CD4-positive, CD25-positive, alpha-beta regulatory T cell (primary cell): ENCODE results near the gene MED12. TPM values are rescaled to one million over a fixed set of nuclear protein-coding genes. Genes with fewer than 3 reads are reported as not detected.

ENCODE experiments used
- ATAC-seq, 2 donors: fragments of 150-1000 bp; cut with Tn5 transposase; one replicate each; pipeline ENCODE4 v1.10.0; 2021; ENCODE audit warnings: low read depth in 2 of 2, moderate number of reproducible peaks in 2 of 2, moderate library complexity in 1 of 2
- DNase-seq, 3 donors: peaks; one replicate each; pipeline versions ENCODE4 v3.0.0 to v3.0.0-alpha.2; 2012 to 2022; ENCODE audit warnings: mixed read lengths in 1 of 3
- H3K27ac ChIP-seq: one replicate; pipeline ENCODE4 v1.7.0; 2013; ENCODE audit warnings: mild to moderate bottlenecking, low read length; ENCODE audit not compliant: insufficient read depth, poor library complexity, severe bottlenecking
- H3K27me3 ChIP-seq: one replicate; pipeline ENCODE4 v1.7.0; 2013; ENCODE audit warnings: low read length; ENCODE audit not compliant: control insufficient read depth, insufficient read depth
- H3K36me3 ChIP-seq: one replicate; pipeline ENCODE4 v1.7.0; 2013; ENCODE audit warnings: mild to moderate bottlenecking, low read length, moderate library complexity; ENCODE audit not compliant: control insufficient read depth, insufficient read depth
- H3K4me1 ChIP-seq: 2 replicates; pipeline ENCODE4 v1.7.0; 2013; ENCODE audit warnings: mild to moderate bottlenecking, low read length; ENCODE audit not compliant: insufficient read depth, control insufficient read depth, poor library complexity, severe bottlenecking
- H3K4me3 ChIP-seq: one replicate; pipeline ENCODE4 v1.7.0; 2013; ENCODE audit warnings: low read depth, mild to moderate bottlenecking, low read length, moderate library complexity
- H3K9me3 ChIP-seq, 2 experiments: 1 replicate in 1 of 2; 2 replicates in 1 of 2; pipeline ENCODE4 v1.7.0; 2013; ENCODE audit warnings: low read length in 2 of 2, mild to moderate bottlenecking in 1 of 2, moderate library complexity in 1 of 2; ENCODE audit not compliant: control insufficient read depth in 2 of 2
- H3K27ac Mint-ChIP-seq, 3 donors: one replicate each; pipeline ENCODE4 v1.8.0; 2020 to 2022; ENCODE audit warnings: mild to moderate bottlenecking in 3 of 3, mixed read lengths in 3 of 3, moderate library complexity in 2 of 3
- H3K27me3 Mint-ChIP-seq: one replicate; pipeline ENCODE4 v1.8.0; 2022; ENCODE audit warnings: mild to moderate bottlenecking, mixed read lengths
- H3K36me3 Mint-ChIP-seq: one replicate; pipeline ENCODE4 v1.8.0; 2020; ENCODE audit warnings: mixed read lengths
- H3K4me1 Mint-ChIP-seq, 4 donors: one replicate each; pipeline ENCODE4 v1.8.0; 2020 to 2022; ENCODE audit warnings: mixed read lengths in 4 of 4, mild to moderate bottlenecking in 1 of 4
- H3K4me3 Mint-ChIP-seq, 4 donors: one replicate each; pipeline ENCODE4 v1.8.0; 2020 to 2022; ENCODE audit warnings: mild to moderate bottlenecking in 4 of 4, mixed read lengths in 4 of 4, moderate library complexity in 3 of 4
- H3K9me3 Mint-ChIP-seq, 7 donors: one replicate each; pipeline ENCODE4 v1.8.0; 2020 to 2022; ENCODE audit warnings: mixed read lengths in 7 of 7, mild to moderate bottlenecking in 3 of 7, moderate library complexity in 2 of 7
- polyA plus RNA-seq, 4 donors: library from polyadenylated mRNA; unstranded; fragments of 300-500 nt; fragmentation: Illumina TruSeq; gene quantifications; one replicate each; pipeline ENCODE4 v1.2.3, GENCODE V29; 2021
- total RNA-seq: library from RNA; stranded (reverse); gene quantifications from one replicate; pipeline ENCODE4 v1.2.3, GENCODE V29; 2022

Gene MED12
- total and polyA plus RNA-seq, 5 donors from 2014 or later: 6.3 to 83.8 (median 9.1) TPM

DNA sequence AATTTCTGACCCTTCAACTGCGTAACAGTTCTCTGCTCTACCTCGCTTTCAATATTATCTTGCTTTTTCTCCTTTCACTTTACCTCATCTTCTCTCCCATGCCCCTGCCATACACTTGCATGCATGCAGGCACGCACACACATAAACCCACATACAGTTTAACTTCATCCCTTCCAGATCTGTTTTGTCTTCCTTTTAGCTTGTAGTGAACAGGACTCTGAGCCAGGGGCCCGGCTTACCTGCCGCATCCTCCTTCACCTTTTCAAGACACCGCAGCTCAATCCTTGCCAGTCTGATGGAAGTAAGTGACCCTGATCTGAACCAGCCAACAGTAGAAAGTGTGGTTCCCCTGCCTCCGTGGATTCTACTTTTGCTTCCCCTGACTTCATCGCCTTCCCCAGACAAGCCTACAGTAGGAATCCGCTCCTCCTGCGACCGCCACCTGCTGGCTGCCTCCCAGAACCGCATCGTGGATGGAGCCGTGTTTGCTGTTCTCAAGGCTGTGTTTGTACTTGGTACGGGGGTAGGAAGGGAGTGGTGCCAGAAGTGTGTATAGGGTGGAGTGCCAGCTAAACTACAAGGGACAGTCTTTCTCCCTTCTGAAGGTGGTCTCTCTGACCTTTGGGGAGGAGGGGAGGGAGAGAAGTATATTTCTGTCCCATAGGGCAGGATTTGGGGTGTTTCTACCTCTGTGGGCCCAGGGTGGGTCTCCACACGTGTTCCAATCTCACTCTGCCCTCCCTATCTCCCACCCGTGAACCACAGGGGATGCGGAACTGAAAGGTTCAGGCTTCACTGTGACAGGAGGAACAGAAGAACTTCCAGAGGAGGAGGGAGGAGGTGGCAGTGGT, 10.7 kb downstream of the MED12 start:
- Histone ChIP-seq H3K27me3 (no peaks in the 10 kb centered on the region), H3K36me3 (peaks cover 71% of the 10 kb centered on the region), H3K4me1 (peaks cover 9% of the 10 kb centered on the region), H3K9me3 (no peaks in the 10 kb centered on the region), H3K4me3 (no peak overlapping the region), H3K27ac (peak overlapping the region; percentile 47)
- Mint-ChIP-seq H3K4me1 (peaks cover 6 to 24% (median 10%) of the 10 kb centered on the region in 4 donors), H3K27me3 (no peaks in the 10 kb centered on the region), H3K36me3 (peaks cover 33% of the 10 kb centered on the region), H3K4me3 (peak overlapping the region in 1 of 4 donors; percentile 3), H3K9me3 (no peaks in the 10 kb centered on the region), H3K27ac (peak overlapping the region; percentile 72 to 95 (median 92))
- DNase-seq: peak; percentile 62 to 83 (median 76)
- peak; percentile 74 to 82 for ATAC-seq

DNA sequence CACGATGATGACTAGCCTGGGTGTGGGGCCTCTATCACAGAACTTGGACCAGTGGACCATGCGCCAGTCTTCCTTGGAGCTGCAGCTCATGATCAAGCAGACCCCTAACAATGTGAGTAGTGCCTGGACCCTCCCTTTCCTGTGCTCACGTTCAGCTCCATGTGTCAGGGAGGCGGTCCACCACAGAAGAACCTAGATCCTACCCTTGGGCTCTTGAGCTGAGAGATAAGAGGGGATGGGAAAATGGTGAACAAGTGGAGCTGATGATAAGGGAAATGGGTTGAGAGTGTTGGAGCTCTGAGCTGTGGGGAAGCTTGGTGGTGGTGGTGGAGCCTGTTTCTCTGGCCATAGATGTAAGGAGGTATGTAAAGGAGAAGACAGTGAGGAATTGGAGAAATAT, 13.1 kb downstream of the MED12 start:
- H3K27me3 ChIP-seq: no peaks in the 10 kb centered on the region
- no peak overlapping the region for H3K27ac ChIP-seq
- no peak overlapping the region for H3K4me3 Mint-ChIP-seq
- H3K4me1 ChIP-seq: peaks cover 9% of the 10 kb centered on the region
- ATAC-seq (no peak), DNase-seq (no peak)
- peaks cover 0 to 2% (median 0%) of the 10 kb centered on the region in 7 donors for H3K9me3 Mint-ChIP-seq
- H3K27ac Mint-ChIP-seq: no peak overlapping the region
- peaks cover 71% of the 10 kb centered on the region for H3K36me3 ChIP-seq
- H3K27me3 Mint-ChIP-seq: no peaks in the 10 kb centered on the region
- H3K9me3 ChIP-seq: no peaks in the 10 kb centered on the region
- no peak overlapping the region for H3K4me3 ChIP-seq
- peaks cover 34% of the 10 kb centered on the region for H3K36me3 Mint-ChIP-seq
- peaks cover 6 to 21% (median 10%) of the 10 kb centered on the region in 4 donors for H3K4me1 Mint-ChIP-seq

DNA sequence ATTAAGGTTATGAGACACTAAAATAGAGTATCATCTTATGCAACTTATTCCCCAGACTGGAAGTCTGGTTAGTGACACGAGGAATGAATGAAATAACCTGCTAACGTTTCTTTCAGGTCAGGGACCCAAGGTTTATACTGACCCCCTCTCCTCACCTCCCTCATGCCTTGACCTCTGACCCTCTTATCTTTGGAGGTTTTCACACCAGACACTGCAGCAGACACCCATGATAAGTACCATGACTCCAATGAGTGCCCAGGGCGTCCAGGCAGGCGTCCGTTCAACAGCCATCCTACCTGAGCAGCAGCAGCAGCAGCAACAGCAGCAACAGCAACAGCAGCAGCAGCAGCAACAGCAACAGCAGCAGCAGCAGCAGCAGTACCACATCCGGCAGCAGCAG, 22.0 kb downstream of the MED12 start:
- H3K36me3 Mint-ChIP-seq: peaks cover 21% of the 10 kb centered on the region
- peaks cover 3% of the 10 kb centered on the region for H3K4me1 ChIP-seq
- H3K27me3 ChIP-seq: no peaks in the 10 kb centered on the region
- peak overlapping the region in 1 of 3 donors; percentile 56 for H3K27ac Mint-ChIP-seq
- no peaks in the 10 kb centered on the region for H3K27me3 Mint-ChIP-seq
- ATAC-seq (no peak), DNase-seq (no peak)
- H3K4me1 Mint-ChIP-seq: peaks cover 0 to 12% (median 4%) of the 10 kb centered on the region in 4 donors
- peaks cover 40% of the 10 kb centered on the region for H3K36me3 ChIP-seq
- H3K4me3 ChIP-seq: no peak overlapping the region
- peaks cover 0 to 2% (median 0%) of the 10 kb centered on the region in 7 donors for H3K9me3 Mint-ChIP-seq
- H3K9me3 ChIP-seq: no peaks in the 10 kb centered on the region
- H3K27ac ChIP-seq: no peak overlapping the region
- no peak overlapping the region for H3K4me3 Mint-ChIP-seq

DNA sequence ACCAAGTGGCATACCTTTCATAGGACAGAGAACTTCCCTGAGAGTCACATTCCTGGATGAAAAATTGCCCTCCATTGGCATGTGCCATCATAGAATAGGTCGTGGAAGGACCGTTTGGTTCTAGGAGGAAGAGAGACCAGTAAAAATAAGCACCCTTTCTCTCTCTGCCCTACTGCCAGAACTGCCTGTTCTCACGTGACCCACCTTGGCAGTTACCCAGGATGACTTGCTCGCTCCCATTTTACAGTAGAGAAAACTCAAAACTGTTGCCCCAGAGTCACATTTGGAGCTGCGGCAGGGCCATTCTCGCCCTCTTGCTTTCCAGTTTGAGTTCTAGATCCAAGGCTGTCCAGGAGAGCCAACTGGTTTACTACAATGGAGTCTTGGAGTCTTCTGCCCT, 25.1 kb downstream of the MED12 start:
- Histone ChIP-seq H3K4me1 (peaks cover 3% of the 10 kb centered on the region), H3K4me3 (no peak overlapping the region), H3K36me3 (peaks cover 18% of the 10 kb centered on the region), H3K9me3 (no peaks in the 10 kb centered on the region), H3K27ac (no peak overlapping the region), H3K27me3 (no peaks in the 10 kb centered on the region)
- H3K36me3 Mint-ChIP-seq: peaks cover 12% of the 10 kb centered on the region
- no peaks in the 10 kb centered on the region for H3K9me3 Mint-ChIP-seq
- H3K27me3 Mint-ChIP-seq: no peaks in the 10 kb centered on the region
- no peak overlapping the region for H3K4me3 Mint-ChIP-seq
- H3K27ac Mint-ChIP-seq: peak overlapping the region in 1 of 3 donors; percentile 46
- no peak for DNase-seq
- peaks cover 0 to 20% (median 9%) of the 10 kb centered on the region in 4 donors for H3K4me1 Mint-ChIP-seq
- no peak for ATAC-seq

DNA sequence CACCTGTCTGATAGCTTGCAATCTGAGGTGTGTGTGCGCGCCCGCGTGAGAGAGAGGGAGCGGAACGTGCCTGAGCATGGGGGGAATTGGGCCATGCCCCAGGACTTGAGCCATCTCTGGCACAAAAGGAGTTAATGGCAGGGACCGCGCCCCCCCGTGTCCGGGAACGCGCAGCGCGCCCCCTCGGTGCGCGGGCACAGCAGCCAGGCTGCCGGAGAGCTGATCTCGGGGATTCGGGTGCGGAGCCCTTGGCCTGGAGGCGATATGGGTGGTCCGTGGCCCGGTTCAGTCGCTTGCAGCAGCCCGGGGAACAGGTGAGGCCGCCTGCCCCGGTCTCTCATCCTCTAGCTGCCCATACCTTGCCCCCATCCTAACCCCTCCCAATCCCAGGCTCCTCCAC, 26.3 kb downstream of the MED12 start, which contains the start of gene NLGN3:
Gene NLGN3, plus strand, starts transcription at position 191 of the 400 bp plus-strand sequence. CDS start 2,909 bp downstream, outside the sequence.
- no peak within 1 kb of the TSS for H3K4me3 ChIP-seq

DNA sequence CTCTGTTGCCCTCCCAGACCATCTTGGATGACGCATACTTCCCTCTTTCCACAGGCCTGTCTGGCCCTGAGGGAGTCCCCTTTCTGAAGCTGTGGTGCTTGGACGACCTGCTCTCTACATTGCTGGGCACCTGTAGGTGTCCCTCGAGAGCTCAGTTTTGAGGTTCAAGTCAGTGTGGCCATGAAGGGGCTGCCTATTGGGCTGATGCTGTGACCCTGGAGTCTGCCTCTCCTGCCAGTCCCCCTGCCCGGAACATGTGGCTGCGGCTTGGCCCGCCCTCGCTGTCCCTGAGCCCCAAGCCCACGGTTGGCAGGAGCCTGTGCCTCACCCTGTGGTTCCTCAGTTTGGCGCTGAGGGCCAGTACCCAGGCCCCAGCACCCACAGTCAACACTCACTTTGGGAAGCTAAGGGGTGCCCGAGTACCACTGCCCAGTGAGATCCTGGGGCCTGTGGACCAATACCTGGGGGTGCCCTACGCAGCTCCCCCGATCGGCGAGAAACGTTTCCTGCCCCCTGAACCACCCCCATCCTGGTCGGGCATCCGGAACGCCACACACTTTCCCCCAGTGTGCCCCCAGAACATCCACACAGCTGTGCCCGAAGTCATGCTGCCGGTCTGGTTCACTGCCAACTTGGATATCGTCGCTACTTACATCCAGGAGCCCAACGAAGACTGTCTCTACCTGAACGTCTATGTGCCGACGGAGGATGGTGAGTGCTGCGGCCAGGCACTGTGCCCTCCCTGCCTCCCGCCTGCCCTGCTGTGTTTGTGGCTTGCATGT, 29.3 kb downstream of the MED12 start:
- Histone ChIP-seq H3K27me3 (no peaks in the 10 kb centered on the region), H3K9me3 (no peaks in the 10 kb centered on the region), H3K4me1 (peaks cover 3% of the 10 kb centered on the region), H3K27ac (no peak overlapping the region), H3K36me3 (no peaks in the 10 kb centered on the region), H3K4me3 (no peak overlapping the region)
- H3K27ac Mint-ChIP-seq: no peak overlapping the region
- DNase-seq: no peak
- no peaks in the 10 kb centered on the region for H3K27me3 Mint-ChIP-seq
- no peaks in the 10 kb centered on the region for H3K9me3 Mint-ChIP-seq
- no peak overlapping the region for H3K4me3 Mint-ChIP-seq
- H3K4me1 Mint-ChIP-seq: peaks cover 0 to 17% (median 7%) of the 10 kb centered on the region in 4 donors
- H3K36me3 Mint-ChIP-seq: no peaks in the 10 kb centered on the region
- no peak for ATAC-seq

More for the DNA sequence above, 26.3 kb downstream of the MED12 start, which contains the start of gene NLGN3:
- no peaks in the 10 kb centered on the region for H3K27me3 ChIP-seq
- peak within 1 kb of the TSS in 2 of 4 donors; percentile 27 to 70 for H3K4me3 Mint-ChIP-seq
- DNase-seq: no peak
- H3K36me3 ChIP-seq: peaks cover 8% of the 10 kb centered on the region
- H3K27me3 Mint-ChIP-seq: no peaks in the 10 kb centered on the region
- H3K4me1 ChIP-seq: peaks cover 3% of the 10 kb centered on the region
- no peaks in the 10 kb centered on the region for H3K9me3 ChIP-seq
- H3K9me3 Mint-ChIP-seq: no peaks in the 10 kb centered on the region
- H3K4me1 Mint-ChIP-seq: peaks cover 0 to 17% (median 7%) of the 10 kb centered on the region in 4 donors
- no peak within 1 kb of the TSS for H3K27ac Mint-ChIP-seq
- ATAC-seq: no peak
- no peak within 1 kb of the TSS for H3K27ac ChIP-seq
- peaks cover 7% of the 10 kb centered on the region for H3K36me3 Mint-ChIP-seq

DNA sequence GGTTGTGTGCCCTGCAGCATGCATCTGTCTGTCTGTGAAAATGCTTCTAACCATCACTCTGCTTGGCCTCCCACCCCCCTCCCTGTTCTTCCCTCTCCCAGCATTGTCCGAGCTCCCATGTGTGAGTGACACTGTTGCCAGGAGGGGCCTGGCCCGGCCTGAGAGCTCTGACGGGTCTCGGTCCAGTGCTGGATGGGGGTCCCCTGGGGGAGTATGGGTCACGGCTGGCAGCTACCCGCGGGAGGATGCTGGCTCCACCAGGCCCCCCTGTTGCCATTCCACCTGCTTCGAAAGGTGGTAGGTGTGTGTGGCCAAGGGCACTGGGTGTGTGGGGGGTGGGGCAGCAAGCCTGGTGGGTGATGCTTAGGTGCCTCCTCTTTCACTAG, 29.9 kb downstream of the MED12 start:
- H3K27me3 Mint-ChIP-seq: no peaks in the 10 kb centered on the region

More for the DNA sequence above, 29.9 kb downstream of the MED12 start:
- Mint-ChIP-seq H3K36me3 (no peaks in the 10 kb centered on the region), H3K4me3 (no peak overlapping the region), H3K4me1 (peaks cover 0 to 17% (median 7%) of the 10 kb centered on the region in 4 donors), H3K27ac (no peak overlapping the region), H3K9me3 (no peaks in the 10 kb centered on the region)
- Histone ChIP-seq H3K4me1 (peaks cover 3% of the 10 kb centered on the region), H3K9me3 (no peaks in the 10 kb centered on the region), H3K36me3 (no peaks in the 10 kb centered on the region), H3K27ac (no peak overlapping the region), H3K27me3 (no peaks in the 10 kb centered on the region), H3K4me3 (no peak overlapping the region)
- no peak for DNase-seq
- no peak for ATAC-seq
